Endothelial cell (in vitro differentiated cells): ENCODE data around the gene KNDC1. TPM values are rescaled to one million over a fixed set of nuclear protein-coding genes. Genes with fewer than 3 reads are reported as not detected.
A peak's percentile ranks its signal among the peaks of the same experiment; 100 is the strongest.

Experiments used
- DNase-seq: peaks from one replicate; pipeline ENCODE4 v3.0.0; 2021; ENCODE audit warnings: low spot score
- H3K27ac Mint-ChIP-seq: one replicate; pipeline ENCODE4 v1.8.0; 2021; ENCODE audit warnings: mixed read lengths, inconsistent platforms; ENCODE audit not compliant: unreplicated experiment
- H3K27me3 Mint-ChIP-seq: one replicate; pipeline ENCODE4 v1.8.0; 2021; ENCODE audit warnings: mild to moderate bottlenecking, moderate library complexity, mixed read lengths, inconsistent platforms; ENCODE audit not compliant: unreplicated experiment
- H3K36me3 Mint-ChIP-seq: one replicate; pipeline ENCODE4 v1.8.0; 2021; ENCODE audit warnings: mild to moderate bottlenecking, low read depth, mixed read lengths, inconsistent platforms; ENCODE audit not compliant: unreplicated experiment
- H3K4me1 Mint-ChIP-seq: one replicate; pipeline ENCODE4 v1.8.0; 2021; ENCODE audit warnings: mild to moderate bottlenecking, mixed read lengths, inconsistent platforms; ENCODE audit not compliant: unreplicated experiment
- H3K4me3 Mint-ChIP-seq: one replicate; pipeline ENCODE4 v1.8.0; 2021; ENCODE audit warnings: mild to moderate bottlenecking, mixed read lengths, inconsistent platforms; ENCODE audit not compliant: unreplicated experiment
- H3K9me3 Mint-ChIP-seq: one replicate; pipeline ENCODE4 v1.8.0; 2021; ENCODE audit warnings: mixed read lengths, inconsistent platforms; ENCODE audit not compliant: unreplicated experiment
- total RNA-seq: library from RNA; stranded (reverse); fragmentation: NEBNext Ultra II Directional; extraction: Animal tissue kit (Norgen Biotek cat#: 25700); gene quantifications from one replicate; pipeline ENCODE4 v1.2.1, GENCODE V29; 2021; ENCODE audit not compliant: unreplicated experiment
- TF ChIP-seq, protein P1 (sequence below): fragments of 200-600 bp; sonication (generic); IDR thresholded peaks from one replicate; pipeline ENCODE4 v1.5.0; 2021; ENCODE audit warnings: antibody characterized with exemption; ENCODE audit not compliant: unreplicated experiment

KNDC1 gene
- total RNA-seq, 1 donor from 2014 or later, result 1.3 TPM

DNA sequence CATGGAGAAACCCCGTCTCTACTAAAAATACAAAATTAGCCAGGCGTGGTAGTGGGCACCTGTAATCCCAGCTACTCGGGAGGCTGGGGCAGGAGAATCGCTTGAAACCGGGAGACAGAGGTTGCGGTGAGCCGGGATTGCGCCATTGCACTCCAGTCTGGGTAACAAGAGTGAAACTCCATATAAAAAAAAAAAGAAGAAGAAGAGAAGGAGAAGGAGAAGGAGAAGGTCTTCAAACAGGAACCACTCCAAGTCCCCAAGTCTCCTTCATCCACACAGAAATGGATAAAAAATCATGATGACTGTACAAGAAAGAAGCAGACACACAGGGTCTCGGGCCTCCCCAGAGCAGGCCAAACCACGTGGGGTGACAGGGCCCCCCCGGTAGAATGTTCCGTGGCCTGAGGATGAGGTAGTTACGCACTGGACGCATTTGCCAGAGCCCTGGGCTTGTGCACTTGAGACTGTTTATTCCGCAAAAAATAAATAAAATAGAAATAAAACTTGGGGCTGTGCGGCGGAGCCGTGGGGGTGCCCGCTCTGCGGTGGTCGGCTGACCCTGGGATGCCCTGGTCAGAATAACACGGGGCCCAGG, 93.4 kb downstream of the KNDC1 start:
- DNase-seq, result no peak
- Mint-ChIP-seq H3K36me3 (no peaks in the 10 kb centered on the region), H3K9me3 (no peaks in the 10 kb centered on the region), H3K27me3 (peaks cover 15% of the 10 kb centered on the region), H3K4me3 (no peak overlapping the region), H3K27ac (no peak overlapping the region), H3K4me1 (no peaks in the 10 kb centered on the region)
- TF ChIP-seq, protein P1, sequence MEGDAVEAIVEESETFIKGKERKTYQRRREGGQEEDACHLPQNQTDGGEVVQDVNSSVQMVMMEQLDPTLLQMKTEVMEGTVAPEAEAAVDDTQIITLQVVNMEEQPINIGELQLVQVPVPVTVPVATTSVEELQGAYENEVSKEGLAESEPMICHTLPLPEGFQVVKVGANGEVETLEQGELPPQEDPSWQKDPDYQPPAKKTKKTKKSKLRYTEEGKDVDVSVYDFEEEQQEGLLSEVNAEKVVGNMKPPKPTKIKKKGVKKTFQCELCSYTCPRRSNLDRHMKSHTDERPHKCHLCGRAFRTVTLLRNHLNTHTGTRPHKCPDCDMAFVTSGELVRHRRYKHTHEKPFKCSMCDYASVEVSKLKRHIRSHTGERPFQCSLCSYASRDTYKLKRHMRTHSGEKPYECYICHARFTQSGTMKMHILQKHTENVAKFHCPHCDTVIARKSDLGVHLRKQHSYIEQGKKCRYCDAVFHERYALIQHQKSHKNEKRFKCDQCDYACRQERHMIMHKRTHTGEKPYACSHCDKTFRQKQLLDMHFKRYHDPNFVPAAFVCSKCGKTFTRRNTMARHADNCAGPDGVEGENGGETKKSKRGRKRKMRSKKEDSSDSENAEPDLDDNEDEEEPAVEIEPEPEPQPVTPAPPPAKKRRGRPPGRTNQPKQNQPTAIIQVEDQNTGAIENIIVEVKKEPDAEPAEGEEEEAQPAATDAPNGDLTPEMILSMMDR, result no peak

DNA sequence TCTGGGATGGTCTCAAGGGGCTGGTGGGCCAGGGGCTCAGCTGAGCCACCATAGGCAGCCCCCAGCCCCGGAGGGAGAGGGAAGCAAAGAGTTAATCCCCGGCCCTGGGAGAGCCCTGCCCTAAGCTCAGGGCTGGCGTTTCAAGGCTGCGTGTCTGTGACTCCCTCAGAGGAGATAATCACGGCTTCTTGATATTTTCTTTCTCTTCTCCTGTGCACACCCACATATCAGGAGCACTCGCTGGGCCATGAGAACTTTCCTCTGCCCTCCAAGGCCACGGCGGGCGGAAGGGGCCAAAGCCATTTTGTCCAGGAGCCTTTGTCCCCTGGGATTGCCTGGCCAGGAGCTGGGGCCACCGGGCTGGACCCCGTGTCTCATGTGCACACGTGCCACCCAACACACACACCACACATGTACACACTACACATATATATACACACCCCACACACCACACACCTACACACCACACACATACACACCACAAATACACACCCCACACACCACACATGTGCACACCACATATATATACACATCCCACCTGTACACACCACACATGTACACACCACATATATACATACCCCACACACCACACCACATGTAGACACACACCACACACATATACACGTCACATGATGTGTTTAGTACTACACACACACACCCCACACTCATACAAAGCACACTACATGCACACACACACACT, 94.6 kb downstream of the KNDC1 start:
- Mint-ChIP-seq H3K27ac (no peak overlapping the region), H3K27me3 (peaks cover 13% of the 10 kb centered on the region), H3K4me1 (no peaks in the 10 kb centered on the region), H3K36me3 (no peaks in the 10 kb centered on the region), H3K9me3 (no peaks in the 10 kb centered on the region), H3K4me3 (no peak overlapping the region)
- TF ChIP-seq, protein P1, result no peak
- DNase-seq, result no peak

DNA sequence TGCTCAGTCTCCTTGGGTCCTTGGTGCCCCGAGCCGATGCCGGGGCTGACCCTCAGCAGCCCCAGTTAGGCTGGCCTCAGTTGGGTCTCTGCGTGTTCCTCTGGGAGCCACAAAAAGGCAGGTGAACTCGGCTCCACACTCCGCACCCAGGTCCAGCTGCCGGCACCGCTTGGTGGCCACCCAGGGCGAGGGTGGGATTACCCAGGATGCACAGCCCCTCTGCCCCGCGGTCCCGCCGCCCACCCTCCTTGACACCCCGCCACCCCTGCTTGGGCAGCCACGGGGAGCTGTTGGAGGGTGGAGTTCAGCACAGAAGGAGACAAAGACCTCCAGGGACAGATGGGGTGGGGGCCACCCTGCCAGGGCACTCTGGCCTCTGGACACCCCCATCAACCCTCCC, 95.3 kb downstream of the KNDC1 start:
- H3K36me3 Mint-ChIP-seq, result no peaks in the 10 kb centered on the region
- no peak for DNase-seq
- TF ChIP-seq, protein P1, result no peak
- no peaks in the 10 kb centered on the region for H3K9me3 Mint-ChIP-seq
- H3K27ac Mint-ChIP-seq, result no peak overlapping the region
- H3K4me3 Mint-ChIP-seq, result no peak overlapping the region
- no peaks in the 10 kb centered on the region for H3K4me1 Mint-ChIP-seq
- H3K27me3 Mint-ChIP-seq, result peaks cover 12% of the 10 kb centered on the region

DNA sequence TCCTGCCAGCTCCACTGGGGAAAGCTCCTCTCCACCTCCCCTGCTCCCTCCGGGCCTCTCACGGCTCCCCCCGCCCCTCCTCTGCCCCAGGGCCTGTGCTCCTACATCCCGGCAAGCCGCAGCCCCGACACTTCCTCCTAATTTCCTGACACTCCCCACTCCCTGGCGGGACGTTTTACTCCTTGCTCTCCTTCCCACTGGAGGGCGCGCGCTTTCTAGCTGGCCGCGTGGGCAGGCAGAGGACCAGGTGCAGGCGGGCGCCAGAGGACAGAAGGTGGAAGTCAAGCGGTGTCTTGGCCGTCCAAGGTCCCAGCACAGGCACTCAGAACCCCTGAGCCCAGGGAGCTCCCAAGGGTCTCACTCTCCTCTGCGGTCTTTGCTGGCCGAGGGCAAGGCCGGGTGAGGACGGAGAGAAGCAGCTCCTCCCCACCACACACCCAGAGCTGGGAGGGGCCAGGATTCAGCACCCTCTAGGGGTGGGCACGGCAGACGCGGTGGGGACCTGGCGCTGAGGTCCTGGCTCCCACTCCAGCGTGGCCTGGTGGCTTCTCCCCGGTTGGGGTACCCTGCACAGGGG, 97.6 kb downstream of the KNDC1 start:
- H3K9me3 Mint-ChIP-seq, result no peaks in the 10 kb centered on the region
- no peaks in the 10 kb centered on the region for H3K36me3 Mint-ChIP-seq
- peak; percentile 57 for DNase-seq
- TF ChIP-seq, protein P1, result no peak
- peaks cover 9% of the 10 kb centered on the region for H3K27me3 Mint-ChIP-seq
- no peak overlapping the region for H3K4me3 Mint-ChIP-seq
- no peak overlapping the region for H3K27ac Mint-ChIP-seq
- H3K4me1 Mint-ChIP-seq, result no peaks in the 10 kb centered on the region
